Peyer's patch (tissue), 4 donors: ENCODE results near the gene ATOH8. TPM values are rescaled to one million over a fixed set of nuclear protein-coding genes. Genes with fewer than 3 reads are reported as not detected.

Experiments used
- DNase-seq, 3 donors: peaks; one replicate each; pipeline ENCODE4 v3.0.0-alpha.2; 2017 to 2019
- H3K27ac ChIP-seq, 4 donors: fragments of 200-600 bp; sonication (generic); one replicate each; pipeline ENCODE4 v1.5.1; 2016 to 2019
- H3K27me3 ChIP-seq, 2 donors: fragments of 200-600 bp; sonication (generic); one replicate each; pipeline ENCODE4 v1.5.1; 2019
- H3K36me3 ChIP-seq, 3 donors: fragments of 200-600 bp; sonication (generic); one replicate each; pipeline ENCODE4 v1.5.1; 2016 to 2019
- H3K4me1 ChIP-seq, 4 donors: fragments of 200-600 bp; sonication (generic); one replicate each; pipeline ENCODE4 v1.5.1; 2016 to 2019
- H3K4me3 ChIP-seq, 4 donors: fragments of 200-600 bp; sonication (generic); 1 replicate in 3 of 4; 2 replicates in 1 of 4; pipeline ENCODE4 v1.5.1; 2016 to 2019; ENCODE audit warnings: mild to moderate bottlenecking in 1 of 4
- H3K9me3 ChIP-seq, 4 donors: fragments of 200-600 bp; sonication (generic); one replicate each; pipeline ENCODE4 v1.5.1; 2016 to 2019; ENCODE audit warnings: mild to moderate bottlenecking in 1 of 4
- CTCF ChIP-seq, 6 experiments: fragments of 450-650 bp in 4 of 6; fragments of 200-600 bp in 2 of 6; sonication (generic) in 1 of 6; IDR thresholded peaks; one replicate each; pipeline ENCODE4 v1.5.1; 2017 to 2019; ENCODE audit warnings: antibody characterized with exemption in 6 of 6, mild to moderate bottlenecking in 3 of 6, moderate library complexity in 1 of 6
- POLR2A ChIP-seq, 2 donors: fragments of 450-650 bp; IDR thresholded peaks; one replicate each; pipeline ENCODE4 v1.5.1; 2017; ENCODE audit warnings: antibody characterized with exemption in 2 of 2, mild to moderate bottlenecking in 2 of 2, moderate library complexity in 2 of 2
- total RNA-seq, 4 donors: library from RNA; depleted of rRNA; stranded (reverse); fragments of >200 nt; gene quantifications; one replicate each; pipeline ENCODE4 v1.1.0, GENCODE V29; 2016

The ATOH8 gene
- total RNA-seq, 4 donors from 2014 or later: 5.3 to 35.5 (median 13.9) TPM

- no peak for DNase-seq
- no peak overlapping the region for H3K4me3 ChIP-seq
- H3K27me3 ChIP-seq: no peaks in the 10 kb centered on the region
- H3K27ac ChIP-seq: no peak overlapping the region
- TF ChIP-seq CTCF (IDR thresholded peaks at IDR 0.05) (no peak), POLR2A (IDR thresholded peaks at IDR 0.05) (no peak)
- no peaks in the 10 kb centered on the region for H3K36me3 ChIP-seq
- no peaks in the 10 kb centered on the region for H3K9me3 ChIP-seq
- H3K4me1 ChIP-seq: peaks cover 0 to 12% (median 0%) of the 10 kb centered on the region in 4 donors
These were observed 8.2 kb downstream of the ATOH8 start for GRCh38 chr2:85761946-85762345.

GRCh38 chr2:85763132-85763531, 9.3 kb downstream of the ATOH8 start:
- Histone ChIP-seq H3K27ac (no peak overlapping the region), H3K27me3 (no peaks in the 10 kb centered on the region), H3K36me3 (no peaks in the 10 kb centered on the region), H3K9me3 (no peaks in the 10 kb centered on the region), H3K4me1 (peaks cover 0 to 12% (median 0%) of the 10 kb centered on the region in 4 donors), H3K4me3 (no peak overlapping the region)
- TF ChIP-seq POLR2A (IDR thresholded peaks at IDR 0.05) (no peak), CTCF (IDR thresholded peaks at IDR 0.05) (no peak)
- no peak for DNase-seq

- peaks cover 0 to 12% (median 0%) of the 10 kb centered on the region in 4 donors for H3K4me1 ChIP-seq
- H3K27ac ChIP-seq: no peak overlapping the region
- H3K4me3 ChIP-seq: no peak overlapping the region
- TF ChIP-seq POLR2A (IDR thresholded peaks at IDR 0.05): no peak
- TF ChIP-seq CTCF (IDR thresholded peaks at IDR 0.05): no peak
- no peaks in the 10 kb centered on the region for H3K9me3 ChIP-seq
- DNase-seq: no peak
- no peaks in the 10 kb centered on the region for H3K36me3 ChIP-seq
- no peaks in the 10 kb centered on the region for H3K27me3 ChIP-seq
These were observed 10.0 kb downstream of the ATOH8 start for GRCh38 chr2:85763831-85764230.

GRCh38 chr2:85765081-85765731, 11.4 kb downstream of the ATOH8 start:
- Histone ChIP-seq H3K36me3 (no peaks in the 10 kb centered on the region), H3K4me3 (no peak overlapping the region), H3K27ac (no peak overlapping the region), H3K9me3 (no peaks in the 10 kb centered on the region), H3K27me3 (no peaks in the 10 kb centered on the region), H3K4me1 (peaks cover 0 to 21% (median 0%) of the 10 kb centered on the region in 4 donors)
- DNase-seq: no peak
- TF ChIP-seq CTCF (IDR thresholded peaks at IDR 0.05) (no peak), POLR2A (IDR thresholded peaks at IDR 0.05) (no peak)

GRCh38 chr2:85766229-85766628, 12.4 kb downstream of the ATOH8 start:
- no peak for DNase-seq

More at GRCh38 chr2:85766229-85766628, 12.4 kb downstream of the ATOH8 start:
- H3K9me3 ChIP-seq: no peaks in the 10 kb centered on the region
- H3K36me3 ChIP-seq: no peaks in the 10 kb centered on the region
- TF ChIP-seq POLR2A (IDR thresholded peaks at IDR 0.05) (no peak), CTCF (IDR thresholded peaks at IDR 0.05) (no peak)
- no peak overlapping the region for H3K4me3 ChIP-seq
- no peaks in the 10 kb centered on the region for H3K27me3 ChIP-seq
- H3K27ac ChIP-seq: no peak overlapping the region
- H3K4me1 ChIP-seq: peaks cover 0 to 31% (median 0%) of the 10 kb centered on the region in 4 donors
